Astrocyte of the spinal cord (primary cell): ENCODE data around the gene RNF144A.

Source experiments
- DNase-seq: peaks from one replicate; pipeline ENCODE4 v3.0.0; 2011; ENCODE audit warnings: low read depth, low spot score
- H3K4me3 ChIP-seq: 2 replicates; pipeline ENCODE4 v1.5.1; 2011; ENCODE audit warnings: low read depth, mild to moderate bottlenecking, low read length, moderate library complexity
- CTCF ChIP-seq: IDR thresholded peaks from 2 replicates; pipeline ENCODE4 v1.5.1; 2012; ENCODE audit warnings: low read depth, mild to moderate bottlenecking, low read length, inconsistent platforms
- in situ Hi-C: cut with HindIII; loops from 2 replicates; pipeline ENCODE4 v1.10.0; 2017; ENCODE audit warnings: low sequenced_read_pairs

Gene RNF144A

GRCh38 chr2:7083580-7084509, 166.6 kb downstream of the RNF144A start:
- peak; percentile 69 for TF ChIP-seq CTCF
- no peak overlapping the region for H3K4me3 ChIP-seq
- in situ Hi-C loops: no loop called here
- peak; percentile 54 for DNase-seq

- peak; percentile 37 for DNase-seq
- in situ Hi-C loops: no loop called here
- no peak for TF ChIP-seq CTCF
- no peak overlapping the region for H3K4me3 ChIP-seq
Measured at GRCh38 chr2:7084601-7085000, 167.4 kb downstream of the RNF144A start.

GRCh38 chr2:7089284-7089683, 172.1 kb downstream of the RNF144A start:
- DNase-seq: no peak
- TF ChIP-seq CTCF: no peak
- in situ Hi-C loops: no loop called here
- H3K4me3 ChIP-seq: no peak overlapping the region

- in situ Hi-C loops: no loop called here
- no peak overlapping the region for H3K4me3 ChIP-seq
- no peak for DNase-seq
- no peak for TF ChIP-seq CTCF
Measured at GRCh38 chr2:7089898-7090510, 172.8 kb downstream of the RNF144A start.

GRCh38 chr2:7093376-7093775, 176.2 kb downstream of the RNF144A start:
- in situ Hi-C loops: no loop called here
- DNase-seq: no peak
- no peak for TF ChIP-seq CTCF
- no peak overlapping the region for H3K4me3 ChIP-seq
